Mesothelial cell of epicardium (in vitro differentiated cells): ENCODE data around the gene SRRM2. TPM values are rescaled to one million over a fixed set of nuclear protein-coding genes. Genes with fewer than 3 reads are reported as not detected.

ENCODE experiments used
- DNase-seq, 2 experiments: peaks; one replicate each; pipeline ENCODE4 v3.0.0; 2021; ENCODE audit warnings: low spot score in 2 of 2; ENCODE audit not compliant: unreplicated experiment in 2 of 2
- H3K27ac Mint-ChIP-seq: 2 replicates; pipeline ENCODE4 v1.8.0; 2021; ENCODE audit warnings: mixed read lengths
- H3K27me3 Mint-ChIP-seq: 2 replicates; pipeline ENCODE4 v1.8.0; 2021; ENCODE audit warnings: low read depth, mixed read lengths
- H3K36me3 Mint-ChIP-seq: 2 replicates; pipeline ENCODE4 v1.8.0; 2021; ENCODE audit warnings: mixed read lengths
- H3K4me1 Mint-ChIP-seq: 2 replicates; pipeline ENCODE4 v1.8.0; 2021; ENCODE audit warnings: mixed read lengths
- H3K4me3 Mint-ChIP-seq: 2 replicates; pipeline ENCODE4 v1.8.0; 2021; ENCODE audit warnings: mild to moderate bottlenecking, moderate library complexity, mixed read lengths
- H3K9me3 Mint-ChIP-seq: 2 replicates; pipeline ENCODE4 v1.8.0; 2021; ENCODE audit warnings: mixed read lengths
- total RNA-seq: library from RNA; stranded (reverse); gene quantifications from 3 replicates; pipeline ENCODE4 v1.2.1, GENCODE V29; 2021
- TF ChIP-seq, protein P1 (sequence below): fragments of 200-600 bp; sonication (generic); IDR thresholded peaks from one replicate; pipeline ENCODE4 v1.5.0; 2021; ENCODE audit warnings: antibody characterized with exemption; ENCODE audit not compliant: unreplicated experiment

SRRM2 gene
- total RNA-seq, 1 donor from 2014 or later = 854 TPM

DNA sequence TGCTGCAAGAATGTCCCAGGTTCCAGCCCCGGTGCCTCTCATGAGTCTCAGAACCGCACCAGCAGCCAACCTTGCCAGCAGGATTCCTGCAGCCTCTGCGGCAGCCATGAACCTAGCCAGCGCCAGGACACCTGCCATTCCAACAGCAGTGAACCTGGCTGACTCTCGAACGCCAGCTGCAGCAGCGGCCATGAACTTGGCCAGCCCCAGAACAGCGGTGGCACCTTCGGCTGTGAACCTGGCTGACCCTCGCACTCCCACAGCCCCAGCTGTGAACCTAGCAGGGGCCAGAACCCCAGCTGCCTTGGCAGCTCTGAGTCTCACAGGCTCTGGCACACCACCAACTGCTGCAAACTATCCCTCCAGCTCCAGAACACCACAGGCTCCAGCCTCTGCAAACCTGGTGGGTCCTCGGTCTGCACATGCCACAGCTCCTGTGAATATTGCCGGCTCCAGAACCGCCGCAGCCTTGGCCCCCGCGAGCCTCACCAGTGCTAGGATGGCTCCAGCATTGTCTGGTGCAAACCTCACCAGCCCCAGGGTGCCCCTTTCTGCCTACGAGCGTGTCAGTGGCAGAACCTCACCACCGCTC lies 14.8 kb downstream of the SRRM2 start:
- TF ChIP-seq, protein P1, sequence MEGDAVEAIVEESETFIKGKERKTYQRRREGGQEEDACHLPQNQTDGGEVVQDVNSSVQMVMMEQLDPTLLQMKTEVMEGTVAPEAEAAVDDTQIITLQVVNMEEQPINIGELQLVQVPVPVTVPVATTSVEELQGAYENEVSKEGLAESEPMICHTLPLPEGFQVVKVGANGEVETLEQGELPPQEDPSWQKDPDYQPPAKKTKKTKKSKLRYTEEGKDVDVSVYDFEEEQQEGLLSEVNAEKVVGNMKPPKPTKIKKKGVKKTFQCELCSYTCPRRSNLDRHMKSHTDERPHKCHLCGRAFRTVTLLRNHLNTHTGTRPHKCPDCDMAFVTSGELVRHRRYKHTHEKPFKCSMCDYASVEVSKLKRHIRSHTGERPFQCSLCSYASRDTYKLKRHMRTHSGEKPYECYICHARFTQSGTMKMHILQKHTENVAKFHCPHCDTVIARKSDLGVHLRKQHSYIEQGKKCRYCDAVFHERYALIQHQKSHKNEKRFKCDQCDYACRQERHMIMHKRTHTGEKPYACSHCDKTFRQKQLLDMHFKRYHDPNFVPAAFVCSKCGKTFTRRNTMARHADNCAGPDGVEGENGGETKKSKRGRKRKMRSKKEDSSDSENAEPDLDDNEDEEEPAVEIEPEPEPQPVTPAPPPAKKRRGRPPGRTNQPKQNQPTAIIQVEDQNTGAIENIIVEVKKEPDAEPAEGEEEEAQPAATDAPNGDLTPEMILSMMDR = no peak
- no peak for DNase-seq
- peaks cover 36% of the 10 kb centered on the region for H3K9me3 Mint-ChIP-seq
- H3K27me3 Mint-ChIP-seq = no peaks in the 10 kb centered on the region
- H3K36me3 Mint-ChIP-seq = peaks cover 68% of the 10 kb centered on the region
- peaks cover 6% of the 10 kb centered on the region for H3K4me1 Mint-ChIP-seq
- no peak overlapping the region for H3K4me3 Mint-ChIP-seq
- no peak overlapping the region for H3K27ac Mint-ChIP-seq

DNA sequence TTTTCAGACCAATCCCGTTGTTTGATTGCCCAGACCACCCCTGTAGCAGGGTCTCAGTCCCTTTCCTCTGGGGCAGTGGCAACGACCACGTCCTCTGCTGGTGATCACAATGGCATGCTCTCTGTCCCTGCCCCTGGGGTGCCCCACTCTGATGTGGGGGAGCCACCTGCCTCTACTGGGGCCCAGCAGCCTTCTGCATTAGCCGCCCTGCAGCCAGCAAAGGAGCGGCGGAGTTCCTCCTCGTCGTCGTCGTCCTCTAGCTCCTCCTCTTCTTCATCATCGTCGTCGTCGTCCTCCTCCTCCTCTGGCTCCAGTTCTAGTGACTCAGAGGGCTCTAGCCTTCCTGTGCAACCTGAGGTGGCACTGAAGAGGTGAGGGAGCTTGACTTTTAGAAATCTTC lies 15.5 kb downstream of the SRRM2 start:
- Mint-ChIP-seq H3K36me3 (peaks cover 65% of the 10 kb centered on the region), H3K27me3 (no peaks in the 10 kb centered on the region), H3K9me3 (peaks cover 29% of the 10 kb centered on the region), H3K27ac (no peak overlapping the region), H3K4me3 (no peak overlapping the region), H3K4me1 (peaks cover 6% of the 10 kb centered on the region)
- TF ChIP-seq, protein P1 = no peak
- no peak for DNase-seq

- Mint-ChIP-seq H3K4me3 (no peak overlapping the region), H3K36me3 (peaks cover 63% of the 10 kb centered on the region), H3K27me3 (no peaks in the 10 kb centered on the region), H3K9me3 (peaks cover 23% of the 10 kb centered on the region), H3K4me1 (peaks cover 6% of the 10 kb centered on the region), H3K27ac (peak overlapping the region; percentile 34)
- TF ChIP-seq, protein P1 = no peak
- no peak for DNase-seq
These were observed 16.1 kb downstream of the SRRM2 start for GRCh38 chr16:2768403-2769089.

- peaks cover 57% of the 10 kb centered on the region for H3K36me3 Mint-ChIP-seq
- TF ChIP-seq, protein P1 = no peak
- peak overlapping the region; percentile 76 for H3K27ac Mint-ChIP-seq
- peaks cover 17% of the 10 kb centered on the region for H3K9me3 Mint-ChIP-seq
- no peaks in the 10 kb centered on the region for H3K27me3 Mint-ChIP-seq
- H3K4me1 Mint-ChIP-seq = peaks cover 6% of the 10 kb centered on the region
- no peak for DNase-seq
- H3K4me3 Mint-ChIP-seq = no peak overlapping the region
These were observed 16.7 kb downstream of the SRRM2 start for GRCh38 chr16:2769100-2769529.

DNA sequence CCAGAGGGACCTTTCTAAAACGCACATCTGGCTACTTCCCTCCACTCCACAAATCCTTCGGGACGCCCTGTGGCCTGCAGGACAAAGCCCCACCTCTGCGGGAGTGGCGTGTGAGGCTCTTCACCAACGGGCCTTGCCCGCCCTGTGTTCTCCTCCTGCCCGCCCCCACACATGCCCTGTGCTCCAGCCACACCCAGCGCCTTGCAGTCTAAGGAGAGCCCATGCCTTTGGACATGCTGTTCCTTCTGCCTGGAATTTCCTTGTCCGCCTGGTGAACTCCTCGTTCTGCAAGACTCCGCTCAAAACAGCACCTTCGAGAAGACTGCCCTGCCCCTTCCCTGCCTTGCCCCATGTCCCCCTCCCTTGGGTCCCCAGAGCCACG lies 17.2 kb downstream of the SRRM2 start:
- Mint-ChIP-seq H3K36me3 (peaks cover 52% of the 10 kb centered on the region), H3K4me3 (no peak overlapping the region), H3K9me3 (peaks cover 17% of the 10 kb centered on the region), H3K4me1 (peaks cover 6% of the 10 kb centered on the region), H3K27me3 (no peaks in the 10 kb centered on the region), H3K27ac (peak overlapping the region; percentile 76)
- TF ChIP-seq, protein P1 = no peak
- DNase-seq = no peak
